HG03108 (cell line): Measurements from ENCODE around the gene LONP2.
"Not testable (repeated sequence)": the region's sequence is repeated elsewhere in the genome, so short reads cannot be mapped to it uniquely, and the experiment has no call there.

ENCODE experiments used
- ATAC-seq: cut with Tn5 transposase; IDR thresholded peaks from one replicate; pipeline ENCODE4 v1.9.1; 2021; ENCODE audit warnings: moderate library complexity; ENCODE audit not compliant: unreplicated experiment

Gene LONP2

GRCh38 chr16:48366165-48367093 is 122.3 kb downstream of the LONP2 start:
- ATAC-seq: peak; percentile 57

- ATAC-seq: no peak
These were observed 123.4 kb downstream of the LONP2 start for GRCh38 chr16:48367441-48368049.

- no peak for ATAC-seq
These were observed 125.7 kb downstream of the LONP2 start for GRCh38 chr16:48369765-48370164.

GRCh38 chr16:48370229-48370628 is 126.1 kb downstream of the LONP2 start:
- no peak for ATAC-seq

- ATAC-seq: not testable (repeated sequence)
These were observed 126.7 kb downstream of the LONP2 start for GRCh38 chr16:48370668-48371392.

GRCh38 chr16:48371393-48371780 is 127.3 kb downstream of the LONP2 start:
- no peak for ATAC-seq

GRCh38 chr16:48372744-48373143 is 128.6 kb downstream of the LONP2 start:
- no peak for ATAC-seq

- no peak for ATAC-seq
These were observed 129.3 kb downstream of the LONP2 start for GRCh38 chr16:48373258-48374029.

GRCh38 chr16:48374255-48374654 is 130.2 kb downstream of the LONP2 start:
- ATAC-seq: no peak

- not testable (repeated sequence) for ATAC-seq
These were observed 133.2 kb downstream of the LONP2 start for GRCh38 chr16:48377301-48377700.

GRCh38 chr16:48378276-48378675 is 134.2 kb downstream of the LONP2 start:
- no peak for ATAC-seq

- ATAC-seq: no peak
These were observed 134.7 kb downstream of the LONP2 start for GRCh38 chr16:48378836-48379235.

GRCh38 chr16:48381201-48381600 is 137.1 kb downstream of the LONP2 start:
- no peak for ATAC-seq

- ATAC-seq: no peak
These were observed 138.0 kb downstream of the LONP2 start for GRCh38 chr16:48382131-48382530.

GRCh38 chr16:48383009-48383876 is 139.1 kb downstream of the LONP2 start:
- ATAC-seq: no peak

GRCh38 chr16:48383877-48384519 is 139.9 kb downstream of the LONP2 start:
- ATAC-seq: no peak

- peak; percentile 34 for ATAC-seq
These were observed 140.6 kb downstream of the LONP2 start for GRCh38 chr16:48384520-48385252.

GRCh38 chr16:48385253-48386150 is 141.4 kb downstream of the LONP2 start, which contains the start of gene SIAH1:
Gene SIAH1 (minus strand): TSS chr16:48385413. CDS start chr16:48362428, 22,985 bp downstream.
- peak; percentile 65 for ATAC-seq
